OCI-LY7 (cell line): Measurements from ENCODE around the gene POLR2M. TPM values are rescaled to one million over a fixed set of nuclear protein-coding genes. Genes with fewer than 3 reads are reported as not detected.

Experiments
- BruUV-seq: library from RNA; stranded (reverse); fragments of 400-500 nt; replicated peaks from 2 replicates; lab custom pipeline; 2021; lab: Mats Ljungman, UMichigan
- CTCF ChIA-PET: fragments of 300-600 bp; sonication (Branson Sonifier 250); formaldehyde crosslinking; loops from one replicate; lab custom pipeline; 2022; ENCODE audit warnings: antibody characterized with exemption; ENCODE audit not compliant: unreplicated experiment; lab: Charles Lee
- POLR2A ChIA-PET: fragments of 300-600 bp; sonication (Branson Sonifier 250); formaldehyde crosslinking; loops from one replicate; lab custom pipeline; 2022; ENCODE audit warnings: antibody characterized with exemption; lab: Charles Lee
- DNase-seq: peaks from one replicate; pipeline ENCODE4 v3.0.0-alpha.2; 2015; ENCODE audit warnings: low spot score
- H2AFZ ChIP-seq: fragments of 200-600 bp; sonication (generic), shearing (Covaris generic); 2 replicates; pipeline ENCODE4 v1.6.1; 2014; ENCODE audit warnings: mild to moderate bottlenecking, antibody characterized with exemption, low read length, moderate library complexity
- H3K27ac ChIP-seq: fragments of 200-600 bp; sonication (generic); 2 replicates; pipeline ENCODE4 v1.5.1; 2014; ENCODE audit warnings: mixed run types, low read depth, mild to moderate bottlenecking, moderate library complexity, low read length, inconsistent platforms; ENCODE audit not compliant: poor library complexity, severe bottlenecking
- H3K36me3 ChIP-seq: fragments of 200-600 bp; sonication (generic); 2 replicates; pipeline ENCODE4 v1.6.1; 2014; ENCODE audit warnings: mild to moderate bottlenecking, antibody characterized with exemption, low read length, moderate library complexity, mixed read lengths; ENCODE audit not compliant: insufficient read depth
- H3K4me1 ChIP-seq: fragments of 200-600 bp; sonication (generic); 2 replicates; pipeline ENCODE4 v1.5.1; 2014; ENCODE audit warnings: mild to moderate bottlenecking, low read length; ENCODE audit not compliant: insufficient read depth, poor library complexity, severe bottlenecking
- H3K4me2 ChIP-seq: fragments of 200-600 bp; sonication (generic); 2 replicates; pipeline ENCODE4 v1.6.1; 2014; ENCODE audit warnings: mild to moderate bottlenecking, low read length
- H3K4me3 ChIP-seq: fragments of 200-600 bp; sonication (generic); 2 replicates; pipeline ENCODE4 v1.5.1; 2014; ENCODE audit warnings: mild to moderate bottlenecking, low read depth, low read length; ENCODE audit not compliant: poor library complexity, severe bottlenecking
- H3K79me2 ChIP-seq: fragments of 200-600 bp; sonication (generic); 2 replicates; pipeline ENCODE4 v1.6.1; 2016; ENCODE audit warnings: low read depth, mild to moderate bottlenecking, low read length, moderate library complexity, mixed read lengths; ENCODE audit not compliant: insufficient read depth
- H3K9me2 ChIP-seq: fragments of 200-600 bp; sonication (generic); 2 replicates; pipeline ENCODE4 v1.6.1; 2016; ENCODE audit warnings: mild to moderate bottlenecking, low read length, mixed read lengths; ENCODE audit not compliant: insufficient read depth
- H3K9me3 ChIP-seq: fragments of 200-600 bp; sonication (generic); 2 replicates; pipeline ENCODE4 v1.6.1; 2014; ENCODE audit warnings: mild to moderate bottlenecking, mixed run types, low read length, mixed read lengths
- H4K20me1 ChIP-seq: fragments of 200-600 bp; sonication (generic); 2 replicates; pipeline ENCODE4 v1.6.1; 2014; ENCODE audit warnings: mild to moderate bottlenecking, antibody characterized with exemption, low read length, moderate library complexity, mixed read lengths; ENCODE audit not compliant: insufficient read depth
- EZH2phosphoT487 ChIP-seq: fragments of 200-600 bp; sonication (generic); IDR thresholded peaks from 2 replicates; pipeline ENCODE4 v1.6.1; 2018; ENCODE audit warnings: low read depth, borderline replicate concordance, mild to moderate bottlenecking, mixed run types, antibody characterized with exemption, low read length, moderate library complexity, mixed read lengths
- intact Hi-C: fragments of 100-400 bp; cut with micrococcal nuclease; formaldehyde crosslinking; loops from one replicate; pipeline ENCODE4 v1.10.0; 2022; ENCODE audit not compliant: unreplicated experiment
- total RNA-seq, 2 experiments: library from RNA; depleted of rRNA in 1 of 2; stranded (reverse); fragments of >200 nt in 1 of 2; shearing (Covaris generic) in 1 of 2; gene quantifications; 2 replicates each; pipeline ENCODE4 v1.2.3, GENCODE V29; 2014 to 2022
- TF ChIP-seq, protein P1 (sequence below): fragments of 200-600 bp; sonication (generic); conservative IDR thresholded peaks from 2 replicates; pipeline ENCODE4 v1.5.1; 2014; ENCODE audit warnings: mild to moderate bottlenecking, antibody characterized with exemption, low read length, moderate library complexity, mixed read lengths

The POLR2M gene
- total RNA-seq, 2 experiments from 2014 or later = 77.6 to 154 TPM

- POLR2A ChIA-PET = interaction anchor here (0.7 kb wide), 1 partner anchor 928 kb away, joined by 3 read pairs; no protein-coding TSS in a partner anchor
- TF ChIP-seq EZH2phosphoT487 = no peak
- TF ChIP-seq, protein P1, sequence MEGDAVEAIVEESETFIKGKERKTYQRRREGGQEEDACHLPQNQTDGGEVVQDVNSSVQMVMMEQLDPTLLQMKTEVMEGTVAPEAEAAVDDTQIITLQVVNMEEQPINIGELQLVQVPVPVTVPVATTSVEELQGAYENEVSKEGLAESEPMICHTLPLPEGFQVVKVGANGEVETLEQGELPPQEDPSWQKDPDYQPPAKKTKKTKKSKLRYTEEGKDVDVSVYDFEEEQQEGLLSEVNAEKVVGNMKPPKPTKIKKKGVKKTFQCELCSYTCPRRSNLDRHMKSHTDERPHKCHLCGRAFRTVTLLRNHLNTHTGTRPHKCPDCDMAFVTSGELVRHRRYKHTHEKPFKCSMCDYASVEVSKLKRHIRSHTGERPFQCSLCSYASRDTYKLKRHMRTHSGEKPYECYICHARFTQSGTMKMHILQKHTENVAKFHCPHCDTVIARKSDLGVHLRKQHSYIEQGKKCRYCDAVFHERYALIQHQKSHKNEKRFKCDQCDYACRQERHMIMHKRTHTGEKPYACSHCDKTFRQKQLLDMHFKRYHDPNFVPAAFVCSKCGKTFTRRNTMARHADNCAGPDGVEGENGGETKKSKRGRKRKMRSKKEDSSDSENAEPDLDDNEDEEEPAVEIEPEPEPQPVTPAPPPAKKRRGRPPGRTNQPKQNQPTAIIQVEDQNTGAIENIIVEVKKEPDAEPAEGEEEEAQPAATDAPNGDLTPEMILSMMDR = no peak
- CTCF ChIA-PET = no interaction called here
- no peaks in the 10 kb centered on the region for H4K20me1 ChIP-seq
- H3K9me3 ChIP-seq = no peaks in the 10 kb centered on the region
- no peak overlapping the region for H2AFZ ChIP-seq
- no peak overlapping the region for H3K4me3 ChIP-seq
- no peaks in the 10 kb centered on the region for H3K4me1 ChIP-seq
- H3K79me2 ChIP-seq = no peaks in the 10 kb centered on the region
- intact Hi-C loops = no loop called here
- no peak for DNase-seq
- H3K36me3 ChIP-seq = no peaks in the 10 kb centered on the region
- no peaks in the 10 kb centered on the region for H3K9me2 ChIP-seq
- H3K4me2 ChIP-seq = no peak overlapping the region
- H3K27ac ChIP-seq = no peak overlapping the region
- BruUV-seq = no TSS peak
Observed at GRCh38 chr15:57662091-57662744, 44.3 kb upstream of the POLR2M start.

DNA sequence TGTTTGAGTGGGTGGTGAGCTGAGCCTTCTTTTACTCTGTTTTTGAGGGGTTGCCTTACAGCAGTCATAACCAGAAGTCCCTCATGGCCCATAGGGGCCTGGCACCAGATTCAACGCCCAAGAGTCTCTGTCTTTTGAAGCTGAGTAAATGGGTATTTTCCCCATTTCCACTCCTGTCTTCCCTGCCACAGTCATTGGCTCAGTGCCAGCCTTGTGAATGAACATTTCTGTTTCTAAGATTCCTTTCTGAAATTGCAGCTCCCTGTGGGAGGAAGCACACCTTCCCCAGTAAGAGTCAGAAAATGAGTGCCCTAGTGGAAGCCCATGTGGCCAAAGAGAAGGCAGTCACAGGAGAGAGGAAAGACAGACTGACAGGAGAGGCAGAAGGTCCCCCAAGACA is 43.7 kb upstream of the POLR2M start:
- no peaks in the 10 kb centered on the region for H3K9me3 ChIP-seq
- no TSS peak for BruUV-seq
- CTCF ChIA-PET = interaction anchor here (0.6 kb wide), 1 partner anchor 116 kb away, joined by 3 read pairs; no protein-coding TSS in a partner anchor

More for the DNA sequence above, 43.7 kb upstream of the POLR2M start:
- Histone ChIP-seq H3K27ac (no peak overlapping the region), H3K36me3 (no peaks in the 10 kb centered on the region), H3K79me2 (no peaks in the 10 kb centered on the region), H3K4me3 (no peak overlapping the region), H4K20me1 (no peaks in the 10 kb centered on the region), H3K4me2 (no peak overlapping the region), H2AFZ (no peak overlapping the region), H3K4me1 (no peaks in the 10 kb centered on the region), H3K9me2 (no peaks in the 10 kb centered on the region)
- DNase-seq = no peak
- intact Hi-C loops = no loop called here
- POLR2A ChIA-PET = interaction anchor here (0.7 to 0.9 kb wide), 2 partner anchors 12 to 928 kb away, joined by 3 read pairs; no protein-coding TSS in a partner anchor
- no peak for TF ChIP-seq EZH2phosphoT487
- TF ChIP-seq, protein P1 = no peak
